Dedifferentiated amniotic fluid mesenchymal stem cell (primary cell): Measurements from ENCODE around the gene LEMD3.

Experiments
- DNase-seq: peaks from one replicate; pipeline ENCODE4 v3.0.0-alpha.2; 2016; ENCODE audit errors: extremely low spot score

The LEMD3 gene

GRCh38 chr12:65170209-65170881, 962 bp downstream of the LEMD3 start:
- DNase-seq = peak; percentile 42

DNA sequence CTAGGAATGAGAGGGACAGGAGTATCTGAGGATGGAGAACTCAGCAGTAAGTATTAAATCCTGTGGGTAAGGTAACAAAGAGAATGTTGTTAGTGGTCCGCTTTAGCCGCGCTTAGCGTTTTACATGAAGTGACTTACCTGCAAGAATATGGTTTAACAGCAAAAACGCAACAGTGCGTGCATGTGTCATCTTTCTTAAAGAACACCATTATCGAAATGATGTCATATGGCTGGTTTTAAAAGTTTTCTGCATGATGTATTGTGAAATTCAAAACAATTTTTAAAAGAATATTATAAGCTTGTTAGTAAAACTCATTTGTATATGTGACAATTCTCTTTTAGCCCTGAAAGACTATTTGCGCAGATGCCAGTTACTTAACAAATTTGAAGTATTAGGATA, 1.7 kb downstream of the LEMD3 start:
- no peak for DNase-seq

GRCh38 chr12:65171870-65172269, 2.5 kb downstream of the LEMD3 start:
- DNase-seq = no peak

GRCh38 chr12:65175385-65175784, 6.0 kb downstream of the LEMD3 start:
- DNase-seq = no peak

DNA sequence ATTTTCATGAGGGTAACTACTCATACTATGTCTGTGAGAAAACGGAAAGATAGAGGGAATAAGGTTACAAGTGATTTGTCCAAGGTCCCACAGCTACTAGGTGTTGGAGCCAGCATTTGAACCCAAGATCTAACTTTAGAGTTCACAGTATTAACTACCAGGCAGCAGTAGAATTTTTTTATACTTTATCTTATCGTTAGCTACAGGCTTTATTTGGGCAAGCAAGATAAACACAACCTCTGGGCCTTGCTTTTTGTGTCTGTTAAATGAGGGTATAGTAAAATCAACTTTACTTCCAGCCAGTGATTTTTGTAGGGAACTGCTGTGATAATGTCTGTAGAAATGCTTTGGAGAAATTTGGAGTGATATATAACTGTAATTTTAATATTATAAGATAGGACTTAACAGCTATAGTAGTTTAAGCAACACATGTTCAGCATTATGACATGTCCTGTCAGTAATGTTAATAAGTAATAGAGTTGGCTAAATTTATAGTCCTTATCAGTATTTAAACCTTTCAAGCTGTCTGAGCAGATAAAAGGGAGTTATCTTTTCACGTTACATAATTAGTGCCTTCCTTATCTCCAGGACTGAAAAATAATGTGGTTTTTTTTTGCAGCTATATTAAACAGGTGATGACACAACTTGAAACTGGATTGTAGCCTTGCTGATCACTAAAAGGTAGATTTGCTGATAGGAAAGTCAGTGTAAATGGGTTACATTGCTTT, 12.8 kb downstream of the LEMD3 start:
- DNase-seq = no peak

GRCh38 chr12:65184176-65184857, 14.9 kb downstream of the LEMD3 start:
- no peak for DNase-seq

- DNase-seq = no peak
These were observed 15.5 kb downstream of the LEMD3 start for GRCh38 chr12:65184858-65185229.

- no peak for DNase-seq
These were observed 18.3 kb downstream of the LEMD3 start for GRCh38 chr12:65187665-65188064.

DNA sequence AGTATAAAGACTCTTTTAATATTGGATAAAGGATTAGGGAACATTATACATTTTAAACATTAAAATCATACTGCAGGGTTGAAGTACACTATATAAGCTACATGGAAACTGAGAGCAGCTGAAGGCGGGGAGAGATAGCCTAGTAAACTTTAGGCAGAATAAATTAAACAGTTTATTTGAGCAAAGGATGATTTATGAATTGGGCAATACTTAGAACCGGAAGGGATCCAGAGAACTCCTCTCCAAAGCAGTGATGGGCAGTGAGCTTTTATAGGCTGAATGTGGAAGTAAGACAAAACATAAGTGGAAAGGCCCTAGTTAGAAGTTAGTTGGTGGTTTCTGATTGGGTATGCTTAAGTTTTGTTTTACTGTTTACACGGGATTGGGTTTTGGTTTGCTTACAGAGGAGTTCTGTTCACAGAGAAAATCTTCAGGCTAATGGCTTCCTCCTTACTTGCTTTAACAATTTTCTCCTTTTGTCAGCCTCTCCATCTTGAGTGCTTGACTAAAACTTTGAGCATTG, 18.9 kb downstream of the LEMD3 start:
- DNase-seq = no peak

GRCh38 chr12:65189028-65189718, 19.8 kb downstream of the LEMD3 start:
- no peak for DNase-seq

DNA sequence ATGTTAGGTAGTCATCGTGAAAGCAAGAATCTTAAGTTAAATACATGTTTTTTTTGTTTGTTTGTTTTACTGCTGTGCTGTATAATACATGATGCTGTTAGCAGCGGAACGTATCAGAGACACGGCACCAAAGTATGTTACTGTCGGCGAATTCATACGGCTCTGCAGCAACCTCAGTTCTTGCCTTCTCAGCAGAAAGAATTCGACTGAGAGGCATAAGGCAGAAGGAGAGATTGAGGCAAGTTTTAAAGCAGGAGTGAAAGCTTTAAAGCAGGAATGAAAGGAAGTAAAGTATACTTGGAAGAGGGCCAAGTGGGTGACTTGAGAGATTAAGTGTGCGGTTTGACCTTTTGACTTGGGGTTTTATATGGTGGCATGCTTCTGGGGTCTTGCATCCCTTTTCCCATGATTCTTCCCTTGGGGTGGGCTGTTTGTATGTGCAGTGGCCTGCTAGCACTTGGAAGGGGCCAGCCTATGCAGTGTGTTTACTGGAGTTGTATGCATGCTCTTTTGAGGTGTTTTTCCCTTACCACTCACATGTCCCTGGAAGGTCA, 23.7 kb downstream of the LEMD3 start:
- no peak for DNase-seq

DNA sequence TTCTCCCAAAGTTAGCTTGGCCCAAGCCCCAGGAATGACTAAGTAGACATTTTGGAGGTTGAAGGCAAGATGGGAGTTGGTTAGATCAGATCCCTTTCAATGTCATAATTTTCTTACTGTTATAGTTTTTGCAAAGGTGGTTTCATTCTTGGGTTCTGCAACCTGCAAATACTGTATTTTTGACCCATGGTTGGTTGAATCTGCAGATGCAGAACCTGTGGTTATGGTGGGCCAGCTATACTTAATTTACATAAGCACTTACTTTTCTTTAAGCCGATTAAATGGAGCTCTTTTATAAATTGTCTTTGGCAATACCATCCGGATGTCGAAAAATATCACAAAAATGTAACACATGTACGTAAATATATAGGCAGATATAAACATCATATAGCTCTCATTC, 25.6 kb downstream of the LEMD3 start:
- no peak for DNase-seq

DNA sequence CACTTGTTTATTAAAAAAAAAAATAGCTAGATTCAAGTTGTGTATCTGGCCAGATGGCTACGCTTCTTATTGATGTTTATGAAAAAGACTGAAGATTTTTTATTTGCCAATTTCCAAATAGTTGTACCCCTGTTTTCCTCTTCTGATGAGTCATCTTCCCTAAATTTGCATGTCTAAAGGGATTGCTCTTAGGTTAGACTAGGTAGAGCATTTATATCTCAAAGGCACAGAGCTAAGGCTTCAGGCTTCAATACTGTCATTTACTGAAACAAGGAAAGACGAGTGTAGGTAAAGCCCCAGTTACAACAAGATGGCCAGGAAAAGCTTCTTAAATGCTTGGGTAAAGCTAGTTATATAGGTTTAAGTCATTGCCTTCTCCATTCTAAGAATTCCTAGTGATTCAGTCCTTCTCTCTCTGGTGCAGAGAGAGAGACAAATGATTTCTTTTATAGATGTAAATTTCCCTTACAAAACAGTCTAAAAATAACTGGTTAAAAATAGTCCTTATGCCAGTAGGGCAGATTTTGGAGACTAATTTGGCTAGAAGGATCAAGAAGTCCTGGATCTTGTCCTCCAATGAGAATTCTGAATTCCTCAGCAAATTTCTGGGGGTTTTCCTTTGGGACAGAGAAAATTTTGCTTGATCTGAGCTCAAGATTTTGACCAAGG, 26.1 kb downstream of the LEMD3 start:
- no peak for DNase-seq

DNA sequence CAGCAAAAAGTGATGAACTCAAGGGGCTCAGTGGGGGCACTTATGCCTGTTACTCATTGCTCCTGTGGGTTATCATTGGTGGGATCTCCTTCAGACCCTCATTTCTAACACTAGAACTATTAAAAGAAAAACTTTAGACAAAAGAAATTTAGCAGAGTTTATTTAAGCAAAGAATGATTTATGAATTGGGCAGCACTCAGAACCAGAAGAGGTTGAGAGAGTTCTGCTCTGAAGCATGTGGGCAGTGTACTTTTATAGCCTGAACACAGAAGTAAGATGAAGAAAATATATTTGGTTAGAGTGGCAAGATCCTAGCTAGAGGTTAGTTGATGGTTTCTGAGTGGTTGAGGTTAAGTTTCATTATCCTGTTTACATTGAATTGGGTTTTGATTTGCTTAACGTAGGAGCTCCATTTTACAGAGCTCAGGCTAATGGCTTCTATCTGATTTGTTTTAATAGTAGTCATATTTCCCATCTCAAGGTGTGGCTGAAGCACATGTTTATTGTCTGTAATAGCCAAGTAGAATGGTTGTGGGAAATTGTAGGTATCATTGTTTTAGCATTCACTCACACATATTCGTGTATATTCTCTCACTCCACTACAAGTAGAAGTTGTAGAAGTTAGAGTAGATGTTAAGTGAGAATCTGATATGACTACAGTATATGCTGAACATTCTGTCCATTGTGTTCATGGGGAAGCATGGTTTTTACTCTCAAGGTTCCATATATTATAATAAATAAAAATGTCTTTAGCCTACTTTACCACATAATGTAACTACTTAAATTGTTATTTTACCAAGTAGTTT, 27.6 kb downstream of the LEMD3 start:
- DNase-seq = no peak

- no peak for DNase-seq
These were observed 30.2 kb downstream of the LEMD3 start for GRCh38 chr12:65199604-65200003.

GRCh38 chr12:65200007-65200665, 30.8 kb downstream of the LEMD3 start:
- no peak for DNase-seq

GRCh38 chr12:65203376-65203775, 34.0 kb downstream of the LEMD3 start:
- no peak for DNase-seq

GRCh38 chr12:65204886-65205525, 35.6 kb downstream of the LEMD3 start:
- no peak for DNase-seq

DNA sequence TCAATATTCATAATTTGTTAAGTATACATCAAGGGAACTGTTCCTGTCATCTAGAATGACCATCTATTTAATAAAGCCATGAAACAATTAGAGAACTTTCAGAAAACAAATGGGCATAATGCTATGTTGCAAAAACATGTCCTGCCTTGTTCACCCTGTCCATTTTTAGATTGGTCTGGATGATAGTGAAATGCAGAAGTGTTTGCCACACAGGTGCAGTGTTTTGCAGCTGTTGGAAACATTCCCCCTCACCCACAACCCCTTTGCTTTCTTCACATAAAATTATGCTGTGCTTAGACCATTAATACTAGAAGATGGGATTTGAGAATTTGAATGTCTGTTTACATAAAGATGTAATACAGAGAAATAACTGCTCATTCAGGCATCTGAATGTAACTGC, 36.5 kb downstream of the LEMD3 start:
- DNase-seq = no peak
